Measurements from ENCODE around the gene GPSM3.

GRCh38 chr6:32171234-32171633 is 21.2 kb downstream of the GPSM3 start:
- no peak for TF ChIP-seq POLR2AphosphoS5 (IDR thresholded peaks at IDR 0.05; ENCODE audit: low read depth)
- TF ChIP-seq REST (IDR thresholded peaks at IDR 0.05; ENCODE audit: unreplicated experiment) = no peak
- TF ChIP-seq, protein P1, sequence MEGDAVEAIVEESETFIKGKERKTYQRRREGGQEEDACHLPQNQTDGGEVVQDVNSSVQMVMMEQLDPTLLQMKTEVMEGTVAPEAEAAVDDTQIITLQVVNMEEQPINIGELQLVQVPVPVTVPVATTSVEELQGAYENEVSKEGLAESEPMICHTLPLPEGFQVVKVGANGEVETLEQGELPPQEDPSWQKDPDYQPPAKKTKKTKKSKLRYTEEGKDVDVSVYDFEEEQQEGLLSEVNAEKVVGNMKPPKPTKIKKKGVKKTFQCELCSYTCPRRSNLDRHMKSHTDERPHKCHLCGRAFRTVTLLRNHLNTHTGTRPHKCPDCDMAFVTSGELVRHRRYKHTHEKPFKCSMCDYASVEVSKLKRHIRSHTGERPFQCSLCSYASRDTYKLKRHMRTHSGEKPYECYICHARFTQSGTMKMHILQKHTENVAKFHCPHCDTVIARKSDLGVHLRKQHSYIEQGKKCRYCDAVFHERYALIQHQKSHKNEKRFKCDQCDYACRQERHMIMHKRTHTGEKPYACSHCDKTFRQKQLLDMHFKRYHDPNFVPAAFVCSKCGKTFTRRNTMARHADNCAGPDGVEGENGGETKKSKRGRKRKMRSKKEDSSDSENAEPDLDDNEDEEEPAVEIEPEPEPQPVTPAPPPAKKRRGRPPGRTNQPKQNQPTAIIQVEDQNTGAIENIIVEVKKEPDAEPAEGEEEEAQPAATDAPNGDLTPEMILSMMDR (conservative IDR thresholded peaks at IDR 0.05; ENCODE audit: low read depth in 2 of 2) = no peak
- TF ChIP-seq EZH2 (IDR thresholded peaks at IDR 0.05; ENCODE audit: low read depth, unreplicated experiment) = no peak
- no peak for TF ChIP-seq CREB1 (CRISPR knock-in tag; IDR thresholded peaks at IDR 0.05; ENCODE audit: low read depth)
- TF ChIP-seq EZH2phosphoT487 (IDR thresholded peaks at IDR 0.05; ENCODE audit: unreplicated experiment) = no peak
- TF ChIP-seq, protein P2, sequence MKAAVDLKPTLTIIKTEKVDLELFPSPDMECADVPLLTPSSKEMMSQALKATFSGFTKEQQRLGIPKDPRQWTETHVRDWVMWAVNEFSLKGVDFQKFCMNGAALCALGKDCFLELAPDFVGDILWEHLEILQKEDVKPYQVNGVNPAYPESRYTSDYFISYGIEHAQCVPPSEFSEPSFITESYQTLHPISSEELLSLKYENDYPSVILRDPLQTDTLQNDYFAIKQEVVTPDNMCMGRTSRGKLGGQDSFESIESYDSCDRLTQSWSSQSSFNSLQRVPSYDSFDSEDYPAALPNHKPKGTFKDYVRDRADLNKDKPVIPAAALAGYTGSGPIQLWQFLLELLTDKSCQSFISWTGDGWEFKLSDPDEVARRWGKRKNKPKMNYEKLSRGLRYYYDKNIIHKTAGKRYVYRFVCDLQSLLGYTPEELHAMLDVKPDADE (IDR thresholded peaks at IDR 0.05) = no peak
- TF ChIP-seq JUNB (IDR thresholded peaks at IDR 0.05; ENCODE audit: unreplicated experiment) = no peak
- TF ChIP-seq NANOG (IDR thresholded peaks at IDR 0.05; ENCODE audit: borderline replicate concordance) = no peak
- TF ChIP-seq STAT1 (IDR thresholded peaks at IDR 0.05; ENCODE audit: unreplicated experiment) = no peak
- no peak for TF ChIP-seq ZNF114 (CRISPR knock-in tag; IDR thresholded peaks at IDR 0.05)
